Subcutaneous adipose tissue (tissue), 4 donors: ENCODE data around the gene SCYL1. TPM values are rescaled to one million over a fixed set of nuclear protein-coding genes. Genes with fewer than 3 reads are reported as not detected.

Source experiments
- CTCF ChIP-seq: fragments of 450-650 bp; IDR thresholded peaks from one replicate; pipeline ENCODE4 v1.5.1; 2016; ENCODE audit warnings: low read depth, mild to moderate bottlenecking, control low read depth, antibody characterized with exemption, moderate library complexity
- total RNA-seq, 4 donors: library from RNA; depleted of rRNA; stranded (reverse); fragments of >200 nt; gene quantifications; one replicate each; pipeline ENCODE4 v1.1.0, GENCODE V29; 2016

SCYL1 gene
- total RNA-seq, 4 donors from 2014 or later: 63.1 to 85.3 (median 67.0) TPM

GRCh38 chr11:65497141-65498041, 27.5 kb upstream of the SCYL1 start:
- no peak for TF ChIP-seq CTCF

GRCh38 chr11:65498042-65498726, 26.7 kb upstream of the SCYL1 start:
- TF ChIP-seq CTCF: no peak

GRCh38 chr11:65498727-65498976, 26.2 kb upstream of the SCYL1 start:
- no peak for TF ChIP-seq CTCF

GRCh38 chr11:65498977-65499712, 25.7 kb upstream of the SCYL1 start, which contains the start of gene MALAT1:
TSS of gene MALAT1 (plus strand) at chr11:65499045.
- no peak for TF ChIP-seq CTCF

- no peak for TF ChIP-seq CTCF
Measured at GRCh38 chr11:65499713-65500386, 25.0 kb upstream of the SCYL1 start.

- no peak for TF ChIP-seq CTCF
Measured at GRCh38 chr11:65500387-65501185, 24.3 kb upstream of the SCYL1 start.
